Small intestine (tissue), 7 donors: Measurements from ENCODE around the gene RASAL2. TPM values are rescaled to one million over a fixed set of nuclear protein-coding genes. Genes with fewer than 3 reads are reported as not detected.

ENCODE experiments used
- DNase-seq, 2 donors: peaks; one replicate each; pipeline versions ENCODE4 v3.0.0 to v3.0.0-alpha.2; 2013
- FAIRE-seq: peaks from 2 replicates; lab custom pipeline; 2012; peaks lifted over from hg19 to GRCh38; lab: Jason Lieb, UNC
- H3K27ac ChIP-seq, 3 donors: one replicate each; pipeline ENCODE4 v1.5.1; 2013; ENCODE audit warnings: low read length in 2 of 3, mild to moderate bottlenecking in 2 of 3, control low read depth in 1 of 3, inconsistent platforms in 1 of 3, low read depth in 1 of 3, moderate library complexity in 1 of 3
- H3K27me3 ChIP-seq, 3 donors: one replicate each; pipeline ENCODE4 v1.6.1; 2013; ENCODE audit warnings: low read length in 3 of 3, inconsistent platforms in 1 of 3; ENCODE audit not compliant: control insufficient read depth in 3 of 3, insufficient read depth in 3 of 3
- H3K36me3 ChIP-seq, 3 donors: one replicate each; pipeline ENCODE4 v1.6.1; 2013; ENCODE audit warnings: low read length in 3 of 3, inconsistent platforms in 1 of 3, low read depth in 1 of 3, mild to moderate bottlenecking in 1 of 3, moderate library complexity in 1 of 3; ENCODE audit not compliant: control insufficient read depth in 3 of 3, insufficient read depth in 2 of 3
- H3K4me1 ChIP-seq, 3 donors: one replicate each; pipeline ENCODE4 v1.6.1; 2013; ENCODE audit warnings: low read length in 2 of 3, inconsistent platforms in 1 of 3, low read depth in 1 of 3, mild to moderate bottlenecking in 1 of 3, moderate library complexity in 1 of 3; ENCODE audit not compliant: control insufficient read depth in 3 of 3, insufficient read depth in 2 of 3
- H3K4me3 ChIP-seq, 3 donors: one replicate each; pipeline ENCODE4 v1.5.1; 2013; ENCODE audit warnings: low read length in 3 of 3, control low read depth in 1 of 3, inconsistent platforms in 1 of 3, low read depth in 1 of 3, mild to moderate bottlenecking in 1 of 3, moderate library complexity in 1 of 3
- H3K9me3 ChIP-seq, 2 donors: one replicate each; pipeline ENCODE4 v1.6.1; 2013; ENCODE audit warnings: low read depth in 1 of 2, low read length in 1 of 2; ENCODE audit not compliant: control insufficient read depth in 2 of 2, insufficient read depth in 1 of 2
- WGBS, 3 donors: extraction: QIAGEN DNeasy Blood & Tissue Kit; methylation state at CpG; one replicate each; pipeline ENCODE4 v1.1.7; 2013; 5-methylcytosine and 5-hydroxymethylcytosine counted together
- polyA plus RNA-seq, 4 donors: library from polyadenylated mRNA; stranded (reverse) in 3 of 4; unstranded in 1 of 4; fragments of 200-250 nt in 3 of 4; fragments of 120-200 nt in 1 of 4; gene quantifications; one replicate each; pipeline versions ENCODE4 v1.2.1 to v1.2.3, GENCODE V29; 2013
- donor health status: healthy with polysubstance abuse.
- donor health status: control.
- donor health status: control.
- donor health status: Bipolar disorder and iron deficiency.
- donor health status: healthy.

Gene RASAL2
- polyA plus RNA-seq, 4 donors: 1.8 to 23.5 (median 3.3) TPM

- H3K4me3 ChIP-seq: no peak overlapping the region
- FAIRE-seq (no peak), DNase-seq (no peak)
- no peaks in the 10 kb centered on the region for H3K27me3 ChIP-seq
- H3K27ac ChIP-seq: no peak overlapping the region
- 71 to 85% (median 74%) methylated on average over 5 of the region's 5 CpGs for WGBS, 3 donors
- no peaks in the 10 kb centered on the region for H3K9me3 ChIP-seq
- peaks cover 0 to 2% (median 0%) of the 10 kb centered on the region in 3 donors for H3K4me1 ChIP-seq
- no peaks in the 10 kb centered on the region for H3K36me3 ChIP-seq
Observed at GRCh38 chr1:178283409-178283808, 189.5 kb downstream of the RASAL2 start.

GRCh38 chr1:178284058-178284457 is 190.2 kb downstream of the RASAL2 start:
- H3K4me3 ChIP-seq: no peak overlapping the region
- H3K9me3 ChIP-seq: no peaks in the 10 kb centered on the region
- DNase-seq (no peak), FAIRE-seq (no peak)
- H3K4me1 ChIP-seq: peaks cover 0 to 2% (median 0%) of the 10 kb centered on the region in 3 donors
- WGBS, 3 donors: 52 to 66% (median 60%) methylated on average over 3 of the region's 3 CpGs
- no peak overlapping the region for H3K27ac ChIP-seq
- H3K36me3 ChIP-seq: no peaks in the 10 kb centered on the region
- H3K27me3 ChIP-seq: no peaks in the 10 kb centered on the region

DNA sequence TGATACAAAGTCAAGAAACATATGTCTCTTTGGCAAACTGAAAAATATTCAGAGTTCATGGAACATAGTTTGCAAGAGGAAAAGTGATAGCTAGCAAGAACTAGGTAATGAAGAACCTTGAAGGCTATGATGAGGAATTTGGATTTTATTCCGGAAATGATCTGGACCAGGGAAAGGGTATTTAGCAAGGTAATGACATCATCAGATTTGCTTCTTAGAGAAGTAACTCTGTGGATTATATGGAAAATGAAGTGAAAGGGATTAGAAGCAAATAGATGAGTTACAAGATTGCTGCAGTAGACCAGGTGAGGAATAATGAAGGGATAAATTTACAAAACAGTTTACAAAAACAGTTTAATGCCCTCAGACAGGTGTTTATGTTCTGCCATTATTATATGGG is 197.3 kb downstream of the RASAL2 start:
- 89 to 95% (median 94%) methylated on average over 1 of the region's 1 CpG for WGBS, 3 donors
- FAIRE-seq: no peak
- Histone ChIP-seq H3K4me3 (no peak overlapping the region), H3K27me3 (no peaks in the 10 kb centered on the region), H3K9me3 (no peaks in the 10 kb centered on the region), H3K27ac (no peak overlapping the region), H3K36me3 (no peaks in the 10 kb centered on the region), H3K4me1 (no peaks in the 10 kb centered on the region)
- DNase-seq: no peak

GRCh38 chr1:178294654-178295053 is 200.8 kb downstream of the RASAL2 start:
- Histone ChIP-seq H3K4me1 (no peaks in the 10 kb centered on the region), H3K27ac (no peak overlapping the region), H3K9me3 (no peaks in the 10 kb centered on the region), H3K36me3 (no peaks in the 10 kb centered on the region), H3K27me3 (no peaks in the 10 kb centered on the region), H3K4me3 (no peak overlapping the region)
- 83 to 88% (median 84%) methylated on average over 1 of the region's 1 CpG for WGBS, 3 donors
- FAIRE-seq: no peak
- DNase-seq: no peak

- no peak for FAIRE-seq
Observed at GRCh38 chr1:178300352-178300699, 206.4 kb downstream of the RASAL2 start.

DNA sequence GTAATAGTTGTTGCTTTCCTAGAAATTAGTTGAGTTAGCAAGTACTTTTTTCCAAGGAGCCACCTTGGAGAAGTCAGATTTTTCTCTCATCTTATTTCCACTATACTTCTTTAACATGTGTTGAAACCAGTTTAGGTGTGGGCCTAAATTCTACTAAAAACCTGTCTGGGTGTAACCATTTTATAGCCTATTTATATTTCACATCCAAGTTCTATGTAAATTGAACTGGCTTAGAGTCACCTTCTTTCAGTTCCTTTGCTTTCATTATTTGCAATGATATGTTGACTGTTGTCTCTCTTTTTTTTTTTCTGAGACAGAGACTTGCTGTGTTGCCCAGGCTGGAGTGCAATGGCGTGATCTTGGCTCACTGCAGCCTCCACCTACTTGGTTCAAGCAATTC is 207.2 kb downstream of the RASAL2 start:
- Histone ChIP-seq H3K9me3 (no peaks in the 10 kb centered on the region), H3K27ac (no peak overlapping the region), H3K4me1 (no peaks in the 10 kb centered on the region), H3K36me3 (no peaks in the 10 kb centered on the region), H3K4me3 (no peak overlapping the region), H3K27me3 (no peaks in the 10 kb centered on the region)
- no peak for FAIRE-seq
- DNase-seq: no peak
- WGBS, 3 donors: 76 to 92% (median 79%) methylated on average over 1 of the region's 1 CpG

More at GRCh38 chr1:178300352-178300699, 206.4 kb downstream of the RASAL2 start:
- no peaks in the 10 kb centered on the region for H3K4me1 ChIP-seq
- no peak overlapping the region for H3K4me3 ChIP-seq
- H3K27ac ChIP-seq: no peak overlapping the region
- no peaks in the 10 kb centered on the region for H3K36me3 ChIP-seq
- DNase-seq: no peak
- H3K9me3 ChIP-seq: no peaks in the 10 kb centered on the region
- no peaks in the 10 kb centered on the region for H3K27me3 ChIP-seq

GRCh38 chr1:178307264-178307663 is 213.4 kb downstream of the RASAL2 start:
- no peak overlapping the region for H3K4me3 ChIP-seq
- H3K36me3 ChIP-seq: no peaks in the 10 kb centered on the region
- no peaks in the 10 kb centered on the region for H3K27me3 ChIP-seq
- no peaks in the 10 kb centered on the region for H3K9me3 ChIP-seq
- WGBS, 3 donors: 66 to 84% (median 83%) methylated on average over 1 of the region's 1 CpG
- H3K27ac ChIP-seq: no peak overlapping the region
- FAIRE-seq (no peak), DNase-seq (no peak)
- H3K4me1 ChIP-seq: peaks cover 0 to 2% (median 0%) of the 10 kb centered on the region in 3 donors

- Histone ChIP-seq H3K4me1 (peaks cover 0 to 2% (median 0%) of the 10 kb centered on the region in 3 donors), H3K4me3 (no peak overlapping the region), H3K27ac (no peak overlapping the region), H3K36me3 (no peaks in the 10 kb centered on the region), H3K9me3 (no peaks in the 10 kb centered on the region), H3K27me3 (no peaks in the 10 kb centered on the region)
- FAIRE-seq: no peak
- peak in 1 of 2 donors; percentile 22 for DNase-seq
Observed at GRCh38 chr1:178308438-178308837, 214.5 kb downstream of the RASAL2 start.

GRCh38 chr1:178310685-178311105 is 216.8 kb downstream of the RASAL2 start:
- DNase-seq (peak; percentile 77 to 83), FAIRE-seq (no peak)
- no peaks in the 10 kb centered on the region for H3K9me3 ChIP-seq
- H3K4me3 ChIP-seq: no peak overlapping the region
- H3K27me3 ChIP-seq: no peaks in the 10 kb centered on the region
- 0% methylated on average over 1 of the region's 1 CpG for WGBS, 3 donors
- H3K4me1 ChIP-seq: peaks cover 0 to 2% (median 0%) of the 10 kb centered on the region in 3 donors
- no peaks in the 10 kb centered on the region for H3K36me3 ChIP-seq
- no peak overlapping the region for H3K27ac ChIP-seq
